CD14-positive monocyte (primary cell): ENCODE results near the gene RAF1. TPM values are rescaled to one million over a fixed set of nuclear protein-coding genes. Genes with fewer than 3 reads are reported as not detected.
A peak's percentile ranks its signal among the peaks of the same experiment; 100 is the strongest.

Experiments
- DNase-seq, 3 donors: peaks; one replicate each; pipeline ENCODE4 v3.0.0-alpha.2; 2011 to 2022
- H2AFZ ChIP-seq: 2 replicates; pipeline ENCODE4 v1.6.0; 2012; ENCODE audit warnings: mild to moderate bottlenecking, low read depth, low read length, inconsistent platforms; ENCODE audit not compliant: insufficient read depth, poor library complexity, severe bottlenecking
- H3K27ac ChIP-seq, 2 donors: 1 replicate in 1 of 2; 2 replicates in 1 of 2; pipeline ENCODE4 v1.5.1; 2012 to 2013; ENCODE audit warnings: low read length in 2 of 2, control low read depth in 1 of 2, inconsistent platforms in 1 of 2, low read depth in 1 of 2, mild to moderate bottlenecking in 1 of 2
- H3K27me3 ChIP-seq, 2 donors: one replicate each; pipeline versions ENCODE4 v1.6.0 to v1.6.1; 2011 to 2013; ENCODE audit warnings: low read length in 2 of 2; ENCODE audit not compliant: control insufficient read depth in 2 of 2, insufficient read depth in 2 of 2
- H3K36me3 ChIP-seq, 2 donors: replicated peaks in 1 of 2; 1 replicate in 1 of 2; 2 replicates in 1 of 2; pipeline versions ENCODE4 v1.5.1 to v1.6.1; 2012 to 2013; ENCODE audit warnings: low read length in 2 of 2, control low read depth in 1 of 2, inconsistent platforms in 1 of 2, mild to moderate bottlenecking in 1 of 2; ENCODE audit not compliant: insufficient read depth in 2 of 2, control insufficient read depth in 1 of 2
- H3K4me1 ChIP-seq, 2 donors: 1 replicate in 1 of 2; 2 replicates in 1 of 2; pipeline versions ENCODE4 v1.5.1 to v1.6.1; 2012 to 2013; ENCODE audit warnings: low read length in 2 of 2, control low read depth in 1 of 2, inconsistent platforms in 1 of 2, mild to moderate bottlenecking in 1 of 2, moderate library complexity in 1 of 2; ENCODE audit not compliant: insufficient read depth in 2 of 2, control insufficient read depth in 1 of 2
- H3K4me2 ChIP-seq: replicated peaks from 2 replicates; pipeline ENCODE3; 2012; ENCODE audit warnings: low read length, moderate library complexity, mild to moderate bottlenecking; ENCODE audit not compliant: poor library complexity, severe bottlenecking; ENCODE audit errors: extremely low read depth
- H3K4me3 ChIP-seq, 3 experiments: fragments of 200-600 bp in 1 of 3; sonication (generic) in 1 of 3; replicated peaks in 1 of 3; 1 replicate in 2 of 3; 2 replicates in 1 of 3; pipeline ENCODE4 v1.5.1; 2011 to 2013; ENCODE audit warnings: low read length in 3 of 3, mild to moderate bottlenecking in 3 of 3, control low read depth in 2 of 3, low read depth in 2 of 3, inconsistent platforms in 1 of 3, moderate library complexity in 1 of 3
- H3K79me2 ChIP-seq: 2 replicates; pipeline ENCODE4 v1.6.0; 2012; ENCODE audit warnings: mild to moderate bottlenecking, control low read depth, inconsistent platforms, low read length, moderate library complexity; ENCODE audit not compliant: insufficient read depth
- H3K9ac ChIP-seq: 2 replicates; pipeline ENCODE4 v1.6.0; 2017; ENCODE audit warnings: low read length, mild to moderate bottlenecking; ENCODE audit not compliant: insufficient read depth, poor library complexity, severe bottlenecking
- H3K9me3 ChIP-seq, 2 donors: replicated peaks in 1 of 2; 1 replicate in 1 of 2; 2 replicates in 1 of 2; pipeline versions ENCODE4 v1.5.1 to v1.6.1; 2012 to 2013; ENCODE audit warnings: low read length in 2 of 2, control low read depth in 1 of 2; ENCODE audit not compliant: control insufficient read depth in 1 of 2, insufficient read depth in 1 of 2
- H4K20me1 ChIP-seq: 2 replicates; pipeline ENCODE4 v1.6.0; 2012; ENCODE audit warnings: mild to moderate bottlenecking, low read length, control low read depth, moderate library complexity; ENCODE audit not compliant: insufficient read depth
- H3K27ac Mint-ChIP-seq, 7 donors: one replicate each; pipeline ENCODE4 v1.8.0; 2020; ENCODE audit warnings: mild to moderate bottlenecking in 7 of 7, mixed read lengths in 7 of 7, moderate library complexity in 6 of 7, inconsistent platforms in 2 of 7
- H3K27me3 Mint-ChIP-seq, 3 donors: one replicate each; pipeline ENCODE4 v1.8.0; 2021 to 2022; ENCODE audit warnings: low read depth in 3 of 3, mild to moderate bottlenecking in 3 of 3, mixed read lengths in 3 of 3, moderate library complexity in 3 of 3, inconsistent platforms in 1 of 3
- H3K36me3 Mint-ChIP-seq, 2 donors: one replicate each; pipeline ENCODE4 v1.8.0; 2020; ENCODE audit warnings: mixed read lengths in 2 of 2, inconsistent platforms in 1 of 2, mild to moderate bottlenecking in 1 of 2
- H3K4me1 Mint-ChIP-seq: one replicate; pipeline ENCODE4 v1.8.0; 2020; ENCODE audit warnings: mild to moderate bottlenecking, mixed read lengths
- H3K4me3 Mint-ChIP-seq, 2 donors: one replicate each; pipeline ENCODE4 v1.8.0; 2020; ENCODE audit warnings: mild to moderate bottlenecking in 2 of 2, mixed read lengths in 2 of 2, moderate library complexity in 1 of 2
- H3K9me3 Mint-ChIP-seq, 7 donors: one replicate each; pipeline ENCODE4 v1.8.0; 2020 to 2022; ENCODE audit warnings: mixed read lengths in 7 of 7, mild to moderate bottlenecking in 6 of 7, moderate library complexity in 6 of 7, inconsistent platforms in 2 of 7
- WGBS: methylation state at CpG from one replicate; pipeline ENCODE4 v1.1.5; 2013; ENCODE audit warnings: missing lambda C conversion rate; ENCODE audit not compliant: insufficient coverage; 5-methylcytosine and 5-hydroxymethylcytosine counted together
- intact Hi-C, 2 donors: fragments of 100-400 bp; cut with micrococcal nuclease; formaldehyde crosslinking; loops; one replicate each; pipeline versions ENCODE4 v1.15.0 to v1.15.1; 2023
- polyA plus RNA-seq, 3 donors: library from polyadenylated mRNA; depleted of rRNA in 1 of 3; unstranded in 2 of 3; stranded (reverse) in 1 of 3; fragments of 300-500 nt in 2 of 3; fragments of >200 nt in 1 of 3; fragmentation: Illumina TruSeq in 2 of 3; gene quantifications; 1 replicate in 2 of 3; 2 replicates in 1 of 3; pipeline ENCODE4 v1.2.3, GENCODE V29; 2012 to 2021
- TF ChIP-seq, protein P1 (sequence below): fragments of 200-600 bp; IDR thresholded peaks from one replicate; pipeline ENCODE4 v1.8.0; 2022; ENCODE audit warnings: antibody characterized with exemption, mild to moderate bottlenecking

The RAF1 gene
- polyA plus RNA-seq, 3 donors = 73.0 to 181 (median 79.5) TPM

DNA sequence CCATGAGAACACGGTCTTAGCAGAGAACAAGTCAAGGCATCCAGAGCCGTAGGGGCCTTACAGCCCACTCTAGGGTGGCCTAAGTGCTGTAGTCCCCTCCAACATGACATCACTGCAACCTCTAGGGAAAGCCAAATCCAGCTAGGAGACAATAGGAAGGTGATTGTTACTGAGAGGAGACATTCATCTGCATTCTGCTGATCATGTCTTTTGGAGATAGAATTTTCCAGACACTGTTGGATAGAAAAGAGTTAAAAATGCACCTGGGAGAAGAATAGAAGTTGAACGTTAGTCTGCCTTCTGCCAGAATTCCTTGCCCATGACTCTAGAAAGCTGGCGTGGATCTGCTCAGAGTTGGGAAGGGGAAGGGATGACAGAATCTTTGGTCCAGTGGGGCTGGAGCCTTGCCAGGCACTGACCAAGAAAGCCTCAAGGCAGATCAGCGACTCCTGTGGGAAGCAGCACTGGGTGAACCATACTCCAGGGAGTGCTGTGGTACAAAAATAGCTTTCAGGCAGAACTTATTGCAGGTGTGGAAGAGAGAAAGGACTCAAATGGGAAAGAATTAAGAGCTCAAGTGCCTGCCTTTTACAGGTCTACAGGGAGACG is 44.8 kb upstream of the RAF1 start:
- WGBS = 81% methylated on average over 5 of the region's 6 CpGs
- H2AFZ ChIP-seq = no peak overlapping the region
- no peak overlapping the region for H3K4me3 ChIP-seq
- H3K4me2 ChIP-seq = no peak overlapping the region
- TF ChIP-seq, protein P1, sequence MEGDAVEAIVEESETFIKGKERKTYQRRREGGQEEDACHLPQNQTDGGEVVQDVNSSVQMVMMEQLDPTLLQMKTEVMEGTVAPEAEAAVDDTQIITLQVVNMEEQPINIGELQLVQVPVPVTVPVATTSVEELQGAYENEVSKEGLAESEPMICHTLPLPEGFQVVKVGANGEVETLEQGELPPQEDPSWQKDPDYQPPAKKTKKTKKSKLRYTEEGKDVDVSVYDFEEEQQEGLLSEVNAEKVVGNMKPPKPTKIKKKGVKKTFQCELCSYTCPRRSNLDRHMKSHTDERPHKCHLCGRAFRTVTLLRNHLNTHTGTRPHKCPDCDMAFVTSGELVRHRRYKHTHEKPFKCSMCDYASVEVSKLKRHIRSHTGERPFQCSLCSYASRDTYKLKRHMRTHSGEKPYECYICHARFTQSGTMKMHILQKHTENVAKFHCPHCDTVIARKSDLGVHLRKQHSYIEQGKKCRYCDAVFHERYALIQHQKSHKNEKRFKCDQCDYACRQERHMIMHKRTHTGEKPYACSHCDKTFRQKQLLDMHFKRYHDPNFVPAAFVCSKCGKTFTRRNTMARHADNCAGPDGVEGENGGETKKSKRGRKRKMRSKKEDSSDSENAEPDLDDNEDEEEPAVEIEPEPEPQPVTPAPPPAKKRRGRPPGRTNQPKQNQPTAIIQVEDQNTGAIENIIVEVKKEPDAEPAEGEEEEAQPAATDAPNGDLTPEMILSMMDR = no peak
- no peaks in the 10 kb centered on the region for H3K79me2 ChIP-seq
- H3K27me3 Mint-ChIP-seq = peaks cover 6 to 15% (median 8%) of the 10 kb centered on the region in 3 donors
- H4K20me1 ChIP-seq = no peaks in the 10 kb centered on the region
- no peaks in the 10 kb centered on the region for H3K9me3 ChIP-seq
- H3K4me3 Mint-ChIP-seq = no peak overlapping the region
- H3K27me3 ChIP-seq = no peaks in the 10 kb centered on the region
- no peaks in the 10 kb centered on the region for H3K36me3 ChIP-seq
- DNase-seq = no peak
- H3K9ac ChIP-seq = no peak overlapping the region
- H3K4me1 ChIP-seq = peaks cover 10 to 12% of the 10 kb centered on the region in 2 donors
- H3K36me3 Mint-ChIP-seq = no peaks in the 10 kb centered on the region
- intact Hi-C loops = loop anchor here in 1 of 2 donors (5.0 kb wide), 1 partner anchor 61 kb away; no protein-coding TSS in a partner anchor
- peaks cover 28% of the 10 kb centered on the region for H3K4me1 Mint-ChIP-seq
- peaks cover 0 to 3% (median 0%) of the 10 kb centered on the region in 7 donors for H3K9me3 Mint-ChIP-seq
- H3K27ac Mint-ChIP-seq = no peak overlapping the region
- H3K27ac ChIP-seq = no peak overlapping the region

DNA sequence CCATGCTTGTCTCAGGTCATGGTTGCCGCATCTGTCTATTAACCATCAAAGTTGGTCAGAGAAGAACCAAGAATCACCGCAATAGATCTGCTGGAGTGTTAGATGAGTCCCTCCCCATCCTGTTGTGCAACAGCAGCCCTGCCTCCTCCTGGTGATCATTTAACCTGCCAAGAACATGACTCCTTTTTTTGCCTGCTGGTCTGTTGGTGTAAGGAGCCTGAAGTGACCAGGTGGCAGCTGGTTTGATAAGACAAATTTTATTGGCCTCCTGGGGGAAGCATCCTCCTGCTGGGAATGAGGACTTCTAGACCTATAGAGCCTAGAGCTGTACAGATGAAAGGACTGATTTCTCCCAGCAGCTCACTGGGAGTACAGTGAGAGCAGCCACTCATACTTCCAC is 43.5 kb upstream of the RAF1 start:
- peak overlapping the region in 3 of 7 donors; percentile 37 to 49 (median 46) for H3K27ac Mint-ChIP-seq
- H2AFZ ChIP-seq = no peak overlapping the region
- H3K9ac ChIP-seq = no peak overlapping the region
- H3K4me1 Mint-ChIP-seq = peaks cover 29% of the 10 kb centered on the region
- intact Hi-C loops = loop anchor here in 1 of 2 donors (5.0 kb wide), 1 partner anchor 60 kb away; no protein-coding TSS in a partner anchor
- TF ChIP-seq, protein P1 = no peak
- peak overlapping the region in 1 of 2 donors; percentile 19 for H3K4me3 Mint-ChIP-seq
- H3K4me1 ChIP-seq = peaks cover 10 to 12% of the 10 kb centered on the region in 2 donors
- peaks cover 6 to 15% (median 10%) of the 10 kb centered on the region in 3 donors for H3K27me3 Mint-ChIP-seq
- peaks cover 0 to 3% (median 0%) of the 10 kb centered on the region in 7 donors for H3K9me3 Mint-ChIP-seq
- H4K20me1 ChIP-seq = no peaks in the 10 kb centered on the region
- H3K79me2 ChIP-seq = no peaks in the 10 kb centered on the region
- no peak overlapping the region for H3K4me2 ChIP-seq
- DNase-seq = peak; percentile 29 to 51 (median 50)
- H3K36me3 Mint-ChIP-seq = no peaks in the 10 kb centered on the region
- H3K27me3 ChIP-seq = no peaks in the 10 kb centered on the region
- WGBS = 25% methylated on average over 2 of the region's 2 CpGs
- H3K36me3 ChIP-seq = no peaks in the 10 kb centered on the region
- H3K9me3 ChIP-seq = no peaks in the 10 kb centered on the region
- H3K27ac ChIP-seq = no peak overlapping the region
- no peak overlapping the region for H3K4me3 ChIP-seq
